Chondrocyte (in vitro differentiated cells): ENCODE data around the gene XRRA1. TPM values are rescaled to one million over a fixed set of nuclear protein-coding genes. Genes with fewer than 3 reads are reported as not detected.
A peak's percentile ranks its signal among the peaks of the same experiment; 100 is the strongest.

Source experiments
- DNase-seq: peaks from one replicate; pipeline ENCODE4 v3.0.0; 2021; ENCODE audit warnings: mixed read lengths, low spot score
- H3K27ac Mint-ChIP-seq: one replicate; pipeline ENCODE4 v1.8.0; 2021; ENCODE audit warnings: mild to moderate bottlenecking, moderate library complexity, mixed read lengths; ENCODE audit not compliant: unreplicated experiment
- H3K27me3 Mint-ChIP-seq: 2 replicates; pipeline ENCODE4 v1.8.0; 2021; ENCODE audit warnings: low read depth, mixed read lengths
- H3K36me3 Mint-ChIP-seq: 2 replicates; pipeline ENCODE4 v1.8.0; 2021; ENCODE audit warnings: low read depth, mixed read lengths
- H3K4me1 Mint-ChIP-seq: 2 replicates; pipeline ENCODE4 v1.8.0; 2021; ENCODE audit warnings: low read depth, mild to moderate bottlenecking, mixed read lengths
- H3K4me3 Mint-ChIP-seq: one replicate; pipeline ENCODE4 v1.8.0; 2021; ENCODE audit warnings: mild to moderate bottlenecking, moderate library complexity, mixed read lengths; ENCODE audit not compliant: unreplicated experiment
- H3K9me3 Mint-ChIP-seq: 2 replicates; pipeline ENCODE4 v1.8.0; 2021; ENCODE audit warnings: low read depth, mixed read lengths
- total RNA-seq: library from RNA; stranded (reverse); gene quantifications from 3 replicates; pipeline ENCODE4 v1.2.1, GENCODE V29; 2021
- TF ChIP-seq, protein P1 (sequence below): fragments of 200-600 bp; sonication (generic); IDR thresholded peaks from 2 replicates; pipeline ENCODE4 v1.5.0; 2021; ENCODE audit warnings: antibody characterized with exemption, mild to moderate bottlenecking, moderate library complexity

Gene XRRA1
- total RNA-seq, 1 donor from 2014 or later, result 8.0 TPM

DNA sequence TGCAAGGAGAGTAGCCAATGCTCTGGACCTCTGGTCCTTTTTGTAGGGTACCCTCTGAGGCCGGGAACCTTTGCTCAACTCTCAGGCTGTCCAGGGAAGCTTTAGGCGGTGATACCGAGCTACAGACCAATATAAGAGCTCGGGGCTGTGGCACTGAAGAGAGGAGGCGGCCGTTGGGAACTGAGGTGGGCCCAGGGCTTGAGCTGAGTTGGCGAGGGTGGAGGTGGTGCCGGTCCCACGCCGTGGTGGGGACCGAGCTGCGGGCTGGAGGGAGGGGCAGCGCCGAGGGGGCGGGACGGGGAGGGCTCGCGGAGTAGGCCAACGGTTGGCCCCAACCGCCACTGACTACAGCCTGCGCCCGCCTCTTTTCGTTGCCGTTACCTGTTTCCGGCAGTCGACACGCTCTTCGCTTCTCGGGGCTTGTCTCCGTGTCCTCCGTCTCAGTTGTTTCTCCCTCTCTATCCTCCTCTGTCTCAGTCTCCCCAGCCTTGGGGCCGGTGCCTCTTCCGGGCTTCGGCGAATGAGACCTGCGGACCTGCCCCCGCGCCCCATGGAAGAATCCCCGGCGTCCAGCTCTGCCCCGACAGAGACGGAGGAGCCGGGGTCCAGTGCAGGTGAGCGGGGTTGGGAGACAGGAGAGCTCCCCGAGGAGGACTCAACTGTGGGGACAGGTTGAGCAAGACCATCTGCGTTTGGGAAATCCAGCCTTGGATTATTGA, 39.8 kb upstream of the XRRA1 start, which contains the start of gene NEU3:
TSS of gene NEU3 (plus strand) at position 393 of the 719 bp plus-strand sequence. CDS start at position 521, 128 bp downstream.
- Mint-ChIP-seq H3K27me3 (no peaks in the 10 kb centered on the region), H3K4me3 (peak within 1 kb of the TSS; percentile 97), H3K9me3 (no peaks in the 10 kb centered on the region), H3K36me3 (no peaks in the 10 kb centered on the region), H3K27ac (peak within 1 kb of the TSS; percentile 90), H3K4me1 (peaks cover 25% of the 10 kb centered on the region)
- TF ChIP-seq, protein P1, sequence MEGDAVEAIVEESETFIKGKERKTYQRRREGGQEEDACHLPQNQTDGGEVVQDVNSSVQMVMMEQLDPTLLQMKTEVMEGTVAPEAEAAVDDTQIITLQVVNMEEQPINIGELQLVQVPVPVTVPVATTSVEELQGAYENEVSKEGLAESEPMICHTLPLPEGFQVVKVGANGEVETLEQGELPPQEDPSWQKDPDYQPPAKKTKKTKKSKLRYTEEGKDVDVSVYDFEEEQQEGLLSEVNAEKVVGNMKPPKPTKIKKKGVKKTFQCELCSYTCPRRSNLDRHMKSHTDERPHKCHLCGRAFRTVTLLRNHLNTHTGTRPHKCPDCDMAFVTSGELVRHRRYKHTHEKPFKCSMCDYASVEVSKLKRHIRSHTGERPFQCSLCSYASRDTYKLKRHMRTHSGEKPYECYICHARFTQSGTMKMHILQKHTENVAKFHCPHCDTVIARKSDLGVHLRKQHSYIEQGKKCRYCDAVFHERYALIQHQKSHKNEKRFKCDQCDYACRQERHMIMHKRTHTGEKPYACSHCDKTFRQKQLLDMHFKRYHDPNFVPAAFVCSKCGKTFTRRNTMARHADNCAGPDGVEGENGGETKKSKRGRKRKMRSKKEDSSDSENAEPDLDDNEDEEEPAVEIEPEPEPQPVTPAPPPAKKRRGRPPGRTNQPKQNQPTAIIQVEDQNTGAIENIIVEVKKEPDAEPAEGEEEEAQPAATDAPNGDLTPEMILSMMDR, result peak; percentile 7
- no peak for DNase-seq

DNA sequence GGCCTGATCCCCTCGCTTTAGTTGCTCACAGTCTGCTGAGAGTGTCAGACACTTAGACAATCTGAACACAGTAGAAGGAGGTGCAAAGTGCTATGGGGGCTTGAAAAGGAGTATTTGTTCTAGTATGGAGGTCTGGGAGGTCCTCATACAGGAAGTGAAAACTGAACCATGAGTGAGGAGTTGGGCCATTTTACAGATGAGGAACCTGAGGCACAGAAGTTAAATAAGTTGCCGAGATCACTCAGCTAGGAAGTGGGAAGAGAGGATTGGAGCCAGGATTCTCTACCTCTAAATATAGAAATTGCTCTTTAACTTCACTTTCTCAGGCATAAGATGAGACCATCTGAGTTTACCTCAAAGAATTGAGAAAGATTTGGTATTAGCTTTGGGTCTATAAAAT, 35.8 kb upstream of the XRRA1 start:
- Mint-ChIP-seq H3K27ac (no peak overlapping the region), H3K36me3 (peaks cover 3% of the 10 kb centered on the region), H3K4me1 (peaks cover 11% of the 10 kb centered on the region), H3K27me3 (no peaks in the 10 kb centered on the region), H3K9me3 (no peaks in the 10 kb centered on the region), H3K4me3 (no peak overlapping the region)
- no peak for DNase-seq
- TF ChIP-seq, protein P1, result no peak

DNA sequence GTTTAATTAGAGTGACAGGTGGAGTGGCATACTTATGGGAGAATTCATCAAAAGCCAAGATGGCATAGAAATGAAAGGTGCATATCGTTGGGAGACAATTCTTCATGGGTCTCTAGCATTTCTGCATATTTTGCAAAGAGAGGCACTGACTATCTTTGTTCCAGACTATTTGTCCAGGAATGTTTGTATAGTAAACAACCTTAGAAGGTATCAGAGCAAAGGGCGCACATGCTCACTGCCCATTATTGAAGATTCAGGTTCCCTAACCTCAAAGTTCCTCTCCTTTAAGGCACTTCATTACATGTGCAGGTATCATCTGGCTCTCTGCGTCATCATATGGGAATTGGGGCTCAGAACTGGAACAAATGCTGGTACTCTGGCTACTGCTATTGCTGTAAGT, 35.2 kb upstream of the XRRA1 start:
- TF ChIP-seq, protein P1, result no peak
- Mint-ChIP-seq H3K4me1 (peaks cover 4% of the 10 kb centered on the region), H3K36me3 (peaks cover 3% of the 10 kb centered on the region), H3K4me3 (no peak overlapping the region), H3K27me3 (no peaks in the 10 kb centered on the region), H3K27ac (no peak overlapping the region), H3K9me3 (no peaks in the 10 kb centered on the region)
- DNase-seq, result no peak

DNA sequence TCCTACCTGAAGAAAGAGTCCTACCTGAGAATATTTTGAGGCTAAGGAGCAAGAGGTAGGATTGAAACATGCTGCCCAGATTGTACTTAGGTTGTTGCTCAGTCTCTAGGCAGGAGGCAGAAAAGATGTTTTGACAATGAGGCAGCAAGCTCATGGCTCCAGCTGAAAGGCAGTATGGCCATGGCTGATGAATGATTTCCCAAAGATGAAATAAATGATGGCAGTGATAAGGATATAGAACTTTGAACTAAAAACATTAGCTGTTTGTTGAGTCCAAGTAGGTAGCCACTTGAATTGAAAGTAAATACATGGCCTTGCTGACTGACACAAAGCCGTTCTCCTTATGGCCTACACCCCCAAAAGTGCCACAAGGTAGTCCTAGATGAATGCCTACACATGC, 33.0 kb upstream of the XRRA1 start:
- H3K27me3 Mint-ChIP-seq, result no peaks in the 10 kb centered on the region
- H3K4me1 Mint-ChIP-seq, result no peaks in the 10 kb centered on the region
- H3K36me3 Mint-ChIP-seq, result peaks cover 5% of the 10 kb centered on the region
- no peak for DNase-seq
- no peaks in the 10 kb centered on the region for H3K9me3 Mint-ChIP-seq
- TF ChIP-seq, protein P1, result no peak
- H3K4me3 Mint-ChIP-seq, result no peak overlapping the region
- no peak overlapping the region for H3K27ac Mint-ChIP-seq

DNA sequence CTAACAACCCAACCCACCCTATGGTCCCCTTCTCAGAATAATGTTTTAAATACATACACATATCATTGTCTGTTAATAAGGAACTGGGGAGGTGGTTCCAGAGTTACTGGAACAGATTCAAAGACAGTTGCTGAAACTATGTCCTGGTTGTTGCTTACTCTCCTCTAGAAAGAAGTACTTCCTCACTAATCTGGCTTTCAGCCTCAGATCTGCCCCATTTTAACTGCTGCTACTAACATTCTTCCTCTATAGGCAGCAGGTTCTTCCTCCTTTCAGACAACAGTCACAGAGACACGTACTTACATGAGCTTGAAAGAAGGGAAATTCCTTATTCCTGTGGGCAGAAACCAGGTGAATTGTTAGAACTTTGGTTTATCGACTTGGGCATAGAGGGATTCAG, 31.7 kb upstream of the XRRA1 start:
- no peak overlapping the region for H3K4me3 Mint-ChIP-seq
- TF ChIP-seq, protein P1, result no peak
- no peak overlapping the region for H3K27ac Mint-ChIP-seq

More for the DNA sequence above, 31.7 kb upstream of the XRRA1 start:
- no peaks in the 10 kb centered on the region for H3K4me1 Mint-ChIP-seq
- peaks cover 12% of the 10 kb centered on the region for H3K36me3 Mint-ChIP-seq
- no peaks in the 10 kb centered on the region for H3K27me3 Mint-ChIP-seq
- H3K9me3 Mint-ChIP-seq, result no peaks in the 10 kb centered on the region
- no peak for DNase-seq
